Measurements from ENCODE around the gene BABAM2.

BABAM2 gene

GRCh38 chr2:28354920-28355520, 464.5 kb downstream of the BABAM2 start:
- DNase-seq = no peak

GRCh38 chr2:28355521-28356094, 465.1 kb downstream of the BABAM2 start:
- no peak for DNase-seq

GRCh38 chr2:28356095-28356911, 465.8 kb downstream of the BABAM2 start:
- peak in 1 of 2 experiments; percentile 36 for DNase-seq

GRCh38 chr2:28357055-28357454, 466.5 kb downstream of the BABAM2 start:
- DNase-seq = no peak

- peak in 1 of 2 experiments; percentile 20 for DNase-seq
Measured at GRCh38 chr2:28357948-28358667, 467.6 kb downstream of the BABAM2 start.

GRCh38 chr2:28358668-28359201, 468.2 kb downstream of the BABAM2 start:
- DNase-seq = peak; percentile 26 to 36

- peak; percentile 77 to 86 for DNase-seq
Measured at GRCh38 chr2:28359222-28360057, 468.9 kb downstream of the BABAM2 start.

- DNase-seq = no peak
Measured at GRCh38 chr2:28360058-28360717, 469.7 kb downstream of the BABAM2 start.

GRCh38 chr2:28360718-28361293, 470.3 kb downstream of the BABAM2 start:
- peak; percentile 32 to 42 for DNase-seq

GRCh38 chr2:28361991-28362710, 471.6 kb downstream of the BABAM2 start:
- no peak for DNase-seq

- DNase-seq = no peak
Measured at GRCh38 chr2:28362991-28363521, 472.5 kb downstream of the BABAM2 start.

- DNase-seq = no peak
Measured at GRCh38 chr2:28363686-28364280, 473.3 kb downstream of the BABAM2 start.

GRCh38 chr2:28364610-28365009, 474.1 kb downstream of the BABAM2 start:
- DNase-seq = no peak

GRCh38 chr2:28365158-28365557, 474.6 kb downstream of the BABAM2 start:
- no peak for DNase-seq

- DNase-seq = no peak
Measured at GRCh38 chr2:28366149-28366495, 475.6 kb downstream of the BABAM2 start.

GRCh38 chr2:28366496-28367282, 476.2 kb downstream of the BABAM2 start:
- DNase-seq = peak; percentile 59 to 64

- no peak for DNase-seq
Measured at GRCh38 chr2:28367667-28368356, 477.3 kb downstream of the BABAM2 start.

GRCh38 chr2:28368357-28368798, 477.8 kb downstream of the BABAM2 start:
- no peak for DNase-seq

Measured in activated CD4-positive, alpha-beta T cell treated with anti-CD3 and anti-CD28 coated beads, Interleukin-2, amount 50 U/mL, for 48 hours (primary cell).